Lower leg skin (tissue), 3 donors: Measurements from ENCODE around the gene CLTC.

Experiments used
- CTCF ChIP-seq, 3 donors: fragments of 450-650 bp; IDR thresholded peaks; one replicate each; pipeline ENCODE4 v1.5.1; 2016; ENCODE audit warnings: antibody characterized with exemption in 3 of 3, mild to moderate bottlenecking in 3 of 3, moderate library complexity in 2 of 3
- POLR2A ChIP-seq, 2 donors: fragments of 450-650 bp; IDR thresholded peaks; one replicate each; pipeline ENCODE4 v1.6.1; 2016 to 2017; ENCODE audit warnings: antibody characterized with exemption in 2 of 2, mild to moderate bottlenecking in 1 of 2, moderate library complexity in 1 of 2

DNA sequence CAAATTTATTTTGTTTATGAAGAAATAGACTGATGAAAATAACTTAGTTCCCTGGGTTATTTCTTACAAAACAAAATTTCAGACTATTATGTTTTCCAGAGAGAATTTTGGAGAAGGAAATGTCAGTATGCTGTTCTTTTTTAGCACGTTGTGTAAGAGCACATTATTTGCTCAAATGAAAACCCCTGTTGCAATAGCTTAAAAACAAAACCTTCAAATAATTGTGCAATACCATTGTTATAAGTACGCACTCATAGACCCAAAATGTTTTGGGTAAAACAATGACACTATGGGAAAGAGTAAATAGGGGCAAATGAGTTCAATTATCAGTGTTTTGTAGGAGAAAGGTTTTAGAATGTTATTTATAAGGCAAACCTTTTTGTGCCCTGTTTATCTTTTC is 106.0 kb downstream of the CLTC start:
- TF ChIP-seq CTCF (IDR thresholded peaks at IDR 0.05) (no peak), POLR2A (IDR thresholded peaks at IDR 0.05) (no peak)
